Measurements from ENCODE around the gene ABLIM3.

- TF ChIP-seq, protein P1, sequence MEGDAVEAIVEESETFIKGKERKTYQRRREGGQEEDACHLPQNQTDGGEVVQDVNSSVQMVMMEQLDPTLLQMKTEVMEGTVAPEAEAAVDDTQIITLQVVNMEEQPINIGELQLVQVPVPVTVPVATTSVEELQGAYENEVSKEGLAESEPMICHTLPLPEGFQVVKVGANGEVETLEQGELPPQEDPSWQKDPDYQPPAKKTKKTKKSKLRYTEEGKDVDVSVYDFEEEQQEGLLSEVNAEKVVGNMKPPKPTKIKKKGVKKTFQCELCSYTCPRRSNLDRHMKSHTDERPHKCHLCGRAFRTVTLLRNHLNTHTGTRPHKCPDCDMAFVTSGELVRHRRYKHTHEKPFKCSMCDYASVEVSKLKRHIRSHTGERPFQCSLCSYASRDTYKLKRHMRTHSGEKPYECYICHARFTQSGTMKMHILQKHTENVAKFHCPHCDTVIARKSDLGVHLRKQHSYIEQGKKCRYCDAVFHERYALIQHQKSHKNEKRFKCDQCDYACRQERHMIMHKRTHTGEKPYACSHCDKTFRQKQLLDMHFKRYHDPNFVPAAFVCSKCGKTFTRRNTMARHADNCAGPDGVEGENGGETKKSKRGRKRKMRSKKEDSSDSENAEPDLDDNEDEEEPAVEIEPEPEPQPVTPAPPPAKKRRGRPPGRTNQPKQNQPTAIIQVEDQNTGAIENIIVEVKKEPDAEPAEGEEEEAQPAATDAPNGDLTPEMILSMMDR (IDR thresholded peaks at IDR 0.05; ENCODE audit: poor library complexity), result no peak
- TF ChIP-seq EZH2phosphoT487 (IDR thresholded peaks at IDR 0.05; ENCODE audit: low read depth, severe bottlenecking, unreplicated experiment), result no peak
- TF ChIP-seq EZH2 (IDR thresholded peaks at IDR 0.05; ENCODE audit: borderline replicate concordance), result no peak
These were observed 23.3 kb upstream of the ABLIM3 start for GRCh38 chr5:149117970-149118369.

Measured in hepatocyte (in vitro differentiated cells).